B cell (primary cell): ENCODE measurements around the gene STT3A. TPM values are rescaled to one million over a fixed set of nuclear protein-coding genes. Genes with fewer than 3 reads are reported as not detected.

Experiments
- ATAC-seq: fragments of 200-7000 bp; cut with Tn5 transposase; one replicate; pipeline ENCODE4 v1.10.0; 2021; ENCODE audit warnings: low read depth, mild to moderate bottlenecking, moderate number of reproducible peaks, moderate library complexity
- CTCF ChIA-PET: fragments of 350-600 bp; sonication (Branson Sonifier 250); formaldehyde crosslinking; loops from one replicate; lab custom pipeline; 2021; ENCODE audit warnings: antibody characterized with exemption, inconsistent platforms; lab: Charles Lee
- POLR2A ChIA-PET: fragments of 350-600 bp; sonication (Branson Sonifier 250); formaldehyde crosslinking; loops from one replicate; lab custom pipeline; 2021; ENCODE audit warnings: antibody characterized with exemption; lab: Charles Lee
- DNase-seq: peaks from one replicate; pipeline ENCODE4 v3.0.0; 2013
- H2AFZ ChIP-seq: 2 replicates; pipeline ENCODE4 v1.6.1; 2012; ENCODE audit warnings: mild to moderate bottlenecking, low read depth, low read length; ENCODE audit not compliant: insufficient read depth, poor library complexity, severe bottlenecking
- H3K27ac ChIP-seq, 2 donors: 1 replicate in 1 of 2; 2 replicates in 1 of 2; pipeline ENCODE4 v1.5.1; 2012 to 2013; ENCODE audit warnings: low read length in 2 of 2, mild to moderate bottlenecking in 2 of 2, moderate library complexity in 1 of 2
- H3K27me3 ChIP-seq, 4 experiments: fragments of 200-600 bp in 1 of 4; sonication (generic) in 1 of 4; replicated peaks in 1 of 4; 1 replicate in 2 of 4; 2 replicates in 2 of 4; pipeline versions ENCODE4 v1.6.1 to v1.7.0; 2013 to 2016; ENCODE audit warnings: low read length in 3 of 4, mild to moderate bottlenecking in 2 of 4, mixed read lengths in 1 of 4, moderate library complexity in 1 of 4; ENCODE audit not compliant: insufficient read depth in 4 of 4, control insufficient read depth in 3 of 4; ENCODE audit errors: control extremely low read depth in 1 of 4
- H3K36me3 ChIP-seq, 2 experiments: replicated peaks in 1 of 2; 1 replicate in 1 of 2; 2 replicates in 1 of 2; pipeline versions ENCODE4 v1.6.1 to v1.7.1; 2013; ENCODE audit warnings: low read length in 1 of 2; ENCODE audit not compliant: insufficient read depth in 2 of 2, control insufficient read depth in 1 of 2; ENCODE audit errors: control extremely low read depth in 1 of 2, extremely low read depth in 1 of 2
- H3K4me1 ChIP-seq, 2 donors: fragments of 200-600 bp in 1 of 2; sonication (generic) in 1 of 2; 1 replicate in 1 of 2; 2 replicates in 1 of 2; pipeline versions ENCODE4 v1.5.1 to v1.6.1; 2013 to 2017; ENCODE audit warnings: low read length in 2 of 2; ENCODE audit not compliant: control insufficient read depth in 2 of 2, insufficient read depth in 2 of 2
- H3K4me2 ChIP-seq: replicated peaks from 2 replicates; pipeline ENCODE3; 2012; ENCODE audit warnings: mild to moderate bottlenecking, low read depth, low read length; ENCODE audit not compliant: poor library complexity, severe bottlenecking
- H3K4me3 ChIP-seq, 5 experiments: fragments of 200-600 bp in 1 of 5; sonication (generic) in 1 of 5; 1 replicate in 3 of 5; 2 replicates in 2 of 5; pipeline versions ENCODE4 v1.5.1 to v1.7.0; 2011 to 2016; ENCODE audit warnings: low read length in 4 of 5, mild to moderate bottlenecking in 4 of 5, low read depth in 2 of 5, control low read depth in 1 of 5, moderate library complexity in 1 of 5; ENCODE audit not compliant: insufficient read depth in 1 of 5; ENCODE audit errors: control extremely low read depth in 1 of 5, extremely low read depth in 1 of 5
- H3K79me2 ChIP-seq: fragments of 200-600 bp; sonication (generic); one replicate; pipeline ENCODE4 v1.6.0; 2016; ENCODE audit warnings: low read length; ENCODE audit not compliant: control insufficient read depth, insufficient read depth
- H3K9ac ChIP-seq: fragments of 200-600 bp; sonication (generic); 2 replicates; pipeline ENCODE4 v1.6.1; 2017; ENCODE audit warnings: mild to moderate bottlenecking, low read length, moderate library complexity
- H3K9me3 ChIP-seq, 3 donors: one replicate each; pipeline versions ENCODE4 v1.6.1 to v1.7.1; 2013; ENCODE audit warnings: low read length in 2 of 3; ENCODE audit not compliant: control insufficient read depth in 2 of 3, insufficient read depth in 1 of 3; ENCODE audit errors: control extremely low read depth in 1 of 3
- H4K20me1 ChIP-seq: 2 replicates; pipeline ENCODE4 v1.6.0; 2012; ENCODE audit warnings: mild to moderate bottlenecking, low read length; ENCODE audit not compliant: insufficient read depth, control insufficient read depth, poor library complexity, severe bottlenecking
- H3K27ac Mint-ChIP-seq: one replicate; pipeline ENCODE4 v1.8.0; 2021; ENCODE audit warnings: mixed read lengths
- H3K27me3 Mint-ChIP-seq: one replicate; pipeline ENCODE4 v1.8.0; 2021; ENCODE audit warnings: mixed read lengths
- H3K4me1 Mint-ChIP-seq: one replicate; pipeline ENCODE4 v1.8.0; 2021; ENCODE audit warnings: mixed read lengths
- H3K4me3 Mint-ChIP-seq: one replicate; pipeline ENCODE4 v1.8.0; 2021; ENCODE audit warnings: mixed read lengths
- H3K9me3 Mint-ChIP-seq: one replicate; pipeline ENCODE4 v1.8.0; 2022; ENCODE audit warnings: mixed read lengths; ENCODE audit not compliant: insufficient read depth
- EZH2 ChIP-seq: IDR thresholded peaks from 2 replicates; pipeline ENCODE4 v1.6.1; 2012; ENCODE audit warnings: borderline replicate concordance, low read depth, mild to moderate bottlenecking, moderate library complexity, low read length; ENCODE audit not compliant: insufficient read depth, poor library complexity, severe bottlenecking
- WGBS: methylation state at CpG from one replicate; pipeline ENCODE4 v1.1.5; 2013; ENCODE audit warnings: missing lambda C conversion rate; ENCODE audit not compliant: insufficient coverage; 5-methylcytosine and 5-hydroxymethylcytosine counted together
- intact Hi-C: fragments of 100-400 bp; cut with micrococcal nuclease; formaldehyde crosslinking; loops from one replicate; pipeline ENCODE4 v1.10.0; 2022
- polyA plus RNA-seq: library from polyadenylated mRNA; depleted of rRNA; stranded (reverse); fragments of >200 nt; gene quantifications from 2 replicates; pipeline ENCODE4 v1.2.3, GENCODE V29; 2012
- total RNA-seq, 2 donors: library from RNA; stranded (reverse); fragments of 120-200 nt in 1 of 2; gene quantifications; 1 replicate in 1 of 2; 2 replicates in 1 of 2; pipeline versions ENCODE4 v1.2.3 to v1.2.4, GENCODE V29; 2013 to 2022
- TF ChIP-seq, protein P1 (sequence below): fragments of 200-600 bp; IDR thresholded peaks from one replicate; pipeline ENCODE4 v1.8.0; 2022; ENCODE audit warnings: antibody characterized with exemption, mild to moderate bottlenecking

The STT3A gene
- total and polyA plus RNA-seq, 2 donors (not counting 1 experiment from before 2014, with no cell fraction given) = 29.7 to 78.4 TPM

DNA sequence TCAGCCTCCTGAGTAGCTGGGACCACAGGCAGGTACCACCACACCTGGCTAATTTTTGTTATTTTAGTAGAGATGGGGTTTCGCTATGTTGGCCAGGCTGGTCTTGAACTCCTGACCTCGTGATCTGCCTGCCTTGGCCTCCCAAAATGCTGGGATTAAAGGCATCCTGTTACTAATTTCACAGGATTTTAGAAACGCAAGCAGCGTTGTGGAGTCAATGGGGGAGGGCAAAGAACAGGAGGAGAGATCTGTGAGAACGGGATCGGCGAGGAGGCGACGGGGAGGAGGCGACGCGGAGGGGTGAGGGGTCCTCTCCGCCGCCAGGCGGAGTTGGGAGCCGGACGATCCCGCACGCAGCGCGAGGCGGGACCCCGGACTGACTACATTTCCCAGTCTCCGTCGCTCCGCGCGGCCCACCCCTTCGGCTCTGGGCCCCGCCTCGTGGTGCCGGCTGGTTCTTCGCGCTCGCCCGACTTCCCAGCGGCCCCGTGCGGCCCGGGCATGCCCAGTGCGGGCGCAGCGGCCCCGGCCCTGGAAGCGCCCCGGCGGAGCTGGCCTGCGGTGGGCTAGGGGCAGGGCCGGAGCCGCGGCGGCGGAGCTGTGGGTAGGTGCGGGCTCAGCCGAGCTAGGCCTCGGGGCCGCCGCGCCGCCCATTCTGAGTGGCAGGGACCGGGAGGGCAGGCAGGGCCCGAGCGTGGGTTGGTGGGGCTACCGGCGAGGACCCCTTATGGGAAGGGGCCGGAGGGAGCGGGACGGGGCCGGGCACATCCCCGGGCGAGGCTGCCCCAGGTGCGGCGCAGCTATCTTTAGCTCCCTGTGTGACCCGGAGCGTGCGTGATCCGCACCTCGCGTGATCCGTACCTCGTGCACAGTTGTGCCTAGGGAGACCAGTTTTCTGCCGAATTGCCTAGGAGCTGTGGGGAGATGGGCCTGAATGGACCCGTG, 23.4 kb upstream of the STT3A start, which contains the start of gene EI24:
TSS of gene EI24 (plus strand) at position 508 of the 945 bp plus-strand sequence. CDS start 3,051 bp downstream, outside the sequence.
- Histone ChIP-seq H3K4me3 (peak within 1 kb of the TSS; percentile 68 to 91 (median 80)), H3K4me1 (peaks cover 11 to 16% of the 10 kb centered on the region in 2 donors), H3K9me3 (peaks cover 0 to 5% (median 0%) of the 10 kb centered on the region in 3 donors), H3K79me2 (peaks cover 18% of the 10 kb centered on the region), H3K9ac (peak within 1 kb of the TSS; percentile 97), H3K27me3 (no peaks in the 10 kb centered on the region), H3K36me3 (peaks cover 0 to 8% of the 10 kb centered on the region in 2 experiments), H4K20me1 (no peaks in the 10 kb centered on the region), H3K4me2 (peak within 1 kb of the TSS; percentile 96), H2AFZ (peak within 1 kb of the TSS; percentile 93), H3K27ac (peak within 1 kb of the TSS; percentile 52 to 86)
- Mint-ChIP-seq H3K9me3 (no peaks in the 10 kb centered on the region), H3K4me1 (peaks cover 18% of the 10 kb centered on the region), H3K4me3 (peak within 1 kb of the TSS; percentile 96), H3K27ac (peak within 1 kb of the TSS; percentile 91), H3K27me3 (no peaks in the 10 kb centered on the region)
- no peak for TF ChIP-seq EZH2
- TF ChIP-seq, protein P1, sequence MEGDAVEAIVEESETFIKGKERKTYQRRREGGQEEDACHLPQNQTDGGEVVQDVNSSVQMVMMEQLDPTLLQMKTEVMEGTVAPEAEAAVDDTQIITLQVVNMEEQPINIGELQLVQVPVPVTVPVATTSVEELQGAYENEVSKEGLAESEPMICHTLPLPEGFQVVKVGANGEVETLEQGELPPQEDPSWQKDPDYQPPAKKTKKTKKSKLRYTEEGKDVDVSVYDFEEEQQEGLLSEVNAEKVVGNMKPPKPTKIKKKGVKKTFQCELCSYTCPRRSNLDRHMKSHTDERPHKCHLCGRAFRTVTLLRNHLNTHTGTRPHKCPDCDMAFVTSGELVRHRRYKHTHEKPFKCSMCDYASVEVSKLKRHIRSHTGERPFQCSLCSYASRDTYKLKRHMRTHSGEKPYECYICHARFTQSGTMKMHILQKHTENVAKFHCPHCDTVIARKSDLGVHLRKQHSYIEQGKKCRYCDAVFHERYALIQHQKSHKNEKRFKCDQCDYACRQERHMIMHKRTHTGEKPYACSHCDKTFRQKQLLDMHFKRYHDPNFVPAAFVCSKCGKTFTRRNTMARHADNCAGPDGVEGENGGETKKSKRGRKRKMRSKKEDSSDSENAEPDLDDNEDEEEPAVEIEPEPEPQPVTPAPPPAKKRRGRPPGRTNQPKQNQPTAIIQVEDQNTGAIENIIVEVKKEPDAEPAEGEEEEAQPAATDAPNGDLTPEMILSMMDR = peak; percentile 68
- WGBS = 1% methylated on average over 83 of the region's 83 CpGs
- DNase-seq = peak; percentile 93
- ATAC-seq = peak; percentile 99
- CTCF ChIA-PET = interaction anchor here (0.9 to 2.5 kb wide), 8 partner anchors 10 to 333 kb away, joined by 3 to 10 read pairs (median 4); partner anchors contain the start of genes HYLS1, PUS3 and STT3A
- POLR2A ChIA-PET = interaction anchor here (0.6 to 2.6 kb wide), 2 partner anchors 23 to 318 kb away, joined by 3 to 14 read pairs; partner anchors contain the start of genes HYLS1 and STT3A
- intact Hi-C loops = loop anchor here (1.0 to 10.0 kb wide), 6 partner anchors 23 to 617 kb away; partner anchors contain the start of genes CCDC15, CHEK1, HYLS1 and STT3A
